T-helper 2 cell (primary cell): ENCODE measurements around the gene NBPF14.
"Not testable (repeated sequence)": the region's sequence is repeated elsewhere in the genome, so short reads cannot be mapped to it uniquely, and the experiment has no call there.

Source experiments
- DNase-seq, 5 experiments: peaks; one replicate each; pipeline versions ENCODE4 v3.0.0 to v3.0.0-alpha.2; 2012 to 2022
- total RNA-seq, 2 donors: gene quantifications; one replicate each; lab custom pipeline; 2026; lab: John Stamatoyannopoulos, UW

The NBPF14 gene
- total RNA-seq: 8.1 to 10.7 reads per million in 2 donors

GRCh38 chr1:148595911-148596310 is at the start of gene NBPF14:
NBPF14 (minus strand) TSS chr1:148596011; CDS start chr1:148595717, 294 bp downstream.
- not testable (repeated sequence) for DNase-seq

- DNase-seq: not testable (repeated sequence)
Observed at GRCh38 chr1:148625451-148625850, 29.6 kb upstream of the NBPF14 start.

GRCh38 chr1:148618216-148618615 is 22.4 kb upstream of the NBPF14 start:
- DNase-seq: not testable (repeated sequence)

- DNase-seq: not testable (repeated sequence)
Observed at GRCh38 chr1:148605266-148605665, 9.5 kb upstream of the NBPF14 start.

- DNase-seq: not testable (repeated sequence)
Observed at GRCh38 chr1:148595360-148595759, 451 bp downstream of the NBPF14 start.

GRCh38 chr1:148591098-148591497 is 4.7 kb downstream of the NBPF14 start:
- DNase-seq: not testable (repeated sequence)

GRCh38 chr1:148532158-148532557 is 63.7 kb downstream of the NBPF14 start:
- not testable (repeated sequence) for DNase-seq

- DNase-seq: peak; percentile 28 to 59 (median 51)
Observed at GRCh38 chr1:148529101-148529567, 66.7 kb downstream of the NBPF14 start.

GRCh38 chr1:148528591-148528990 is 67.2 kb downstream of the NBPF14 start:
- DNase-seq: peak in 1 of 5 experiments; percentile 64

- DNase-seq: peak in 1 of 5 experiments; percentile 26
Observed at GRCh38 chr1:148526587-148526986, 69.2 kb downstream of the NBPF14 start.

GRCh38 chr1:148523205-148524144 is 72.3 kb downstream of the NBPF14 start:
- peak in 1 of 5 experiments; percentile 33 for DNase-seq

GRCh38 chr1:148522561-148523204 is 73.1 kb downstream of the NBPF14 start:
- DNase-seq: peak; percentile 28 to 99 (median 86)

- peak; percentile 59 to 96 (median 74) for DNase-seq
Observed at GRCh38 chr1:148522072-148522471, 73.7 kb downstream of the NBPF14 start.

GRCh38 chr1:148514310-148514709 is 81.5 kb downstream of the NBPF14 start:
- peak in 1 of 5 experiments; percentile 40 for DNase-seq

GRCh38 chr1:148512571-148513184 is 83.1 kb downstream of the NBPF14 start:
- peak in 1 of 5 experiments; percentile 76 for DNase-seq

- DNase-seq: not testable (repeated sequence)
Observed at GRCh38 chr1:148493933-148494332, 101.9 kb downstream of the NBPF14 start.

- DNase-seq: not testable (repeated sequence)
Observed at GRCh38 chr1:148483029-148483428, 112.8 kb downstream of the NBPF14 start, which contains the start of gene PPIAL4G. PPIAL4G (minus strand) TSS chr1:148483302; CDS start chr1:148483252, 50 bp downstream.
